GM12801 (cell line): Measurements from ENCODE around the gene WDR77.

Source experiments
- TF ChIP-seq, protein P1 (sequence below): IDR thresholded peaks from one replicate; pipeline ENCODE4 v1.5.1; 2011; ENCODE audit warnings: control low read depth; ENCODE audit not compliant: insufficient read length; ENCODE audit errors: extremely low read depth

WDR77 gene

GRCh38 chr1:111476214-111476613 lies 27.2 kb upstream of the WDR77 start:
- TF ChIP-seq, protein P1, sequence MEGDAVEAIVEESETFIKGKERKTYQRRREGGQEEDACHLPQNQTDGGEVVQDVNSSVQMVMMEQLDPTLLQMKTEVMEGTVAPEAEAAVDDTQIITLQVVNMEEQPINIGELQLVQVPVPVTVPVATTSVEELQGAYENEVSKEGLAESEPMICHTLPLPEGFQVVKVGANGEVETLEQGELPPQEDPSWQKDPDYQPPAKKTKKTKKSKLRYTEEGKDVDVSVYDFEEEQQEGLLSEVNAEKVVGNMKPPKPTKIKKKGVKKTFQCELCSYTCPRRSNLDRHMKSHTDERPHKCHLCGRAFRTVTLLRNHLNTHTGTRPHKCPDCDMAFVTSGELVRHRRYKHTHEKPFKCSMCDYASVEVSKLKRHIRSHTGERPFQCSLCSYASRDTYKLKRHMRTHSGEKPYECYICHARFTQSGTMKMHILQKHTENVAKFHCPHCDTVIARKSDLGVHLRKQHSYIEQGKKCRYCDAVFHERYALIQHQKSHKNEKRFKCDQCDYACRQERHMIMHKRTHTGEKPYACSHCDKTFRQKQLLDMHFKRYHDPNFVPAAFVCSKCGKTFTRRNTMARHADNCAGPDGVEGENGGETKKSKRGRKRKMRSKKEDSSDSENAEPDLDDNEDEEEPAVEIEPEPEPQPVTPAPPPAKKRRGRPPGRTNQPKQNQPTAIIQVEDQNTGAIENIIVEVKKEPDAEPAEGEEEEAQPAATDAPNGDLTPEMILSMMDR = no peak

GRCh38 chr1:111475701-111476100 lies 26.6 kb upstream of the WDR77 start:
- TF ChIP-seq, protein P1 = no peak

GRCh38 chr1:111474521-111474920 lies 25.5 kb upstream of the WDR77 start:
- TF ChIP-seq, protein P1 = no peak

DNA sequence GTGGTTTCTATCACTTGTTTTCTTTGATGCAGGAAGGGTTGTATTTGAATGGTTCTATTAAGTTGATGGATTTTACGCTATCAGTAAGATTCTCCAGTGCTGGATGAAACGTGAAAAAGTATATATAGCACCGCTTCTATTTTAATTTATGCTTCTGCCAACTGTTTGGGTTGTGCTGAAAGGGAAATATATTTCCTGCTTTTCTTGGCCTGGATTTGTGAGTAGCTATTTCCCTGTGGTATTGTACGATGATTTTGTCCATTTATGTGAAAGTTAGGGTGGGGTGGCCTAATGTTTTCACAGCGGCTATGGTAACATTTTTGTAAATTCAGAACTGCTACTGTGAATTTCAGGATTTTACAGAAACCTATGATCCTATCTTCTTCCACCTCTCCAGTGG lies 25.1 kb upstream of the WDR77 start:
- TF ChIP-seq, protein P1 = no peak

- TF ChIP-seq, protein P1 = no peak
These were observed 22.5 kb upstream of the WDR77 start for GRCh38 chr1:111471538-111471937.

DNA sequence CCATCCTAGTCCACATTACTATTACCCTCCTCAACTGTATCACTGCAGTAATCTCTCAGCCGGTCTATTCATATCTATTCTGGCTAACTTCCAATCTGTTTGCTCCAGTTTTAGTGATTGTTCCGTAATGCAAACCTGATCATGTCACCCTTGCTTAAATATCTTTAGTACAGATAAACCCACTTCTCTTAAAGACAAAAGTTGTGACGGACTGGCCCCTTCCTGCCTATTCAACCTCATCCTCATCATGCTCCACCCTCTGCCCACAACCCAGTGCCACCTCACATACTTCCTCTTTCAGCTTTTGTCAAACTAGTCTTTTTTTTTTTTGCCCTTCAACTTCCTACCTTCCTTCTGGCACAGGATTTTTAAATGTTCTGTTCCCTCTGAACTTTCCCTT lies 22.0 kb upstream of the WDR77 start:
- TF ChIP-seq, protein P1 = no peak

DNA sequence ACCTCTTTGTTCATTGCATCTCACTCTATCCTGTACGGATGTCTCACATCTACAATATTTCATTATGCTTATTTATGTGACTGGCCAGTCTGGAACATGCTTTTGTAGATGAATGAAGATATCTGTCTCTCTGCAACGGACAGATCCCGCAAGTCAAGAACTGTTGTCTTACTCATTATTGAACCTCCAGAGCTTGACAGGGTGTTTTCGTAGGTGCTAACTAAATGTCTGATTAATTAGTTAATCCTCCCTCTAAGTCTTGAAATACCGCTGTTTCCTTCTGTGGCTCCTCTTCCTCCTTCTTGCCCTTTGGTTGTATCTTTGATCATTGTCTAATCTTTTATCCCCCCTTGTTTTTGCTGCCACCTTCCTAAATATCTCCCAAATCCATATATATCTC lies 21.5 kb upstream of the WDR77 start:
- TF ChIP-seq, protein P1 = no peak

DNA sequence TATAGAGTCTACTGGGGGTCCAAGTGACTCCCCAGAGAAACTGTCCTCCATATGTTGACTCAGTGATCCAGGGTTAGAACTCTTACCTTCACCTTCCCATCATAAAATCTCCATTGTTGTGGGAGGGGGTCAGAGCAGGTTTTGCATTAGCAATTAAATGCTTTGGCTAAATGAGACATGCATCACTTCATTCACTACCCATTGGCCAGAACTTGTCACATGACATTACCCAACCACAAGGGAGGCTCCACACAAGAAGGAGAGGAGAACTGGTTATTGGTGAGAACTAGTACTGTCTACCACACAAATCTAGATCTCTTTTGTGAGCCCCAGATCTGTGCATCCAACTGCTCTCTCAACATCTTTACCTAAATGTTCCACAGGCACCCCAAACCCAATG lies 20.5 kb upstream of the WDR77 start:
- TF ChIP-seq, protein P1 = no peak
